ENCODE results near the gene VPS41.

VPS41 gene

DNA sequence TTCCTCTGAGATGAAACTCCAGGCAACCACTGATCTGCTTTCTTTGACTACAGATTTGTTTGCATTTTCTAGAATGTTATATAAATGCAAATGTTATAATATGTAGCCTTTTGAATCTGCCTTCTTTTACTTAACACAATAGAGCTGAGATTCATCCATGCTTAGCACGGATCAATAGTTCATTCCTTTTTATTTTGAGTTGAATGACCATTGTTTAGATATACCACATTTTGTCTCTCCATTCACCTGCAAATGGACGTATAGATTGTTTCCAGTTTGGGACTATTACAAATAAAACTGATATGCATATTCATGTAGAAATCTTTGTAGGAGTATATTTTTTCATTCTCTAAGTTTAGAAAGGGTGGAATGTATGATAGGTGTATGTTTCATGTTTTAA, 57.7 kb downstream of the VPS41 start:
- no peak for DNase-seq

DNA sequence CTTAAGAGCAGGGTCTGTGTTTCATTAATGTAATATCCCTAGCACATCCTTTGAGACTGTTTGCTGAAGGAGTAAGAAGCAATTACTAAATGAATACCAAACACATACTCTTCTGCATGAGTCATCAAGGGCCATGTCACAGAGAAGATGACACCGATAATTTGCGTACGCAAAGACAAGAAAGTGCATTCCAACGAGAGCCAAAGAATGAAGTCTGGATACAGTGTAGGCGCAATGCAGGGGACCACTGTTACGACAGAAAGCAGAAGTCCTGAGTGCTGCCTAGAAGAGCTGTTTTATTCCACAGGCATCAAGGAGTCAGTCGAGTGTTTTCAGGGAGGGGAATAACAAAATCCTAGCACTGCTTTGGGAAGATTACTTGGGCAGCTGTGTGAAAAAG, 62.7 kb downstream of the VPS41 start:
- no peak for DNase-seq

DNA sequence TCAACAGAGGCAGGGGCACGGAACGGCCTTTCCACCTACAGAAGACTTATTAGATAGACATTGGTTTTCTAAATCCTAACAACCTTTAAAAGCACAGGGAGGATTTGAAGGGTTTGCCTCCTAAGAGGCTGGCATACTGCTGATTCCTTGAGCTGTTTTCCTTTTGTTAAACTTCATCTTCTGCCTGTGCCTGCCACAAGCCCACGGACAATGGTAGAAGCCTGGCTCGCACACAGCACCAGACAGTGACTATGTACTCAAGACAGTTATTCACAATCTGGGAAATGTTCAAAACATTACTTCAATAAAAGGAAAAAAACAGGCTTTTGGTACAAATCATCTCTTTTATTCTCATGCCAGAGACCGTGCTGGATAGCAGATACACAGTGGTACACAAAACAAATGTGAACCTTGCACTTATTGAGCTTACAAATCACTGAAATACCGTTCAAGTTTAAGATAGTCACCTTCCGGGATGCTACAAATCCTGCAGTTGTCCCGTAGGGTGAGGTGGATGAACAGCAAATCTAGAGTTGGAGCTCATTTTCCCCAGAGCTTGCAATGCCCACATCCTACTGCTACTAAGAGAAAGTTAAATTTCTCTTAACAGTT, 63.9 kb downstream of the VPS41 start:
- DNase-seq = no peak

DNA sequence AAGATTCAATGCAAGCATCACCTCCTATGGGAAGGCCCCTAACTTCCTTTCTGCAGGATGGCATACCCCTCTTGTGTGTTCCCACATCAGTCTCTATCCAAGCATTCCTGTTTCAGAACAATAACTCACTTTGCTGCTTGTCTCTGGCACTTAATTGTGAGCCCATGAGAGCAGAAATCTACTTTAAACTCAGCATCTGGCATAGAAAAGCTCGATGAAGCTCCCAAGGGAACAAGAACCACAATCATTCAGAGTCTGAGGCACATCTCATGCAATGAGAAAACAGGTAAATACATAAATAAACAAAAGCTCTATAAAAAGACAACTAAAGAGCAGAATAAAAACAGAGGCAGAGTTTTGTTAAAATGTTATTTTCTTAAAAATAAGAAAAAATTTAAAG, 66.2 kb downstream of the VPS41 start:
- DNase-seq = no peak

DNA sequence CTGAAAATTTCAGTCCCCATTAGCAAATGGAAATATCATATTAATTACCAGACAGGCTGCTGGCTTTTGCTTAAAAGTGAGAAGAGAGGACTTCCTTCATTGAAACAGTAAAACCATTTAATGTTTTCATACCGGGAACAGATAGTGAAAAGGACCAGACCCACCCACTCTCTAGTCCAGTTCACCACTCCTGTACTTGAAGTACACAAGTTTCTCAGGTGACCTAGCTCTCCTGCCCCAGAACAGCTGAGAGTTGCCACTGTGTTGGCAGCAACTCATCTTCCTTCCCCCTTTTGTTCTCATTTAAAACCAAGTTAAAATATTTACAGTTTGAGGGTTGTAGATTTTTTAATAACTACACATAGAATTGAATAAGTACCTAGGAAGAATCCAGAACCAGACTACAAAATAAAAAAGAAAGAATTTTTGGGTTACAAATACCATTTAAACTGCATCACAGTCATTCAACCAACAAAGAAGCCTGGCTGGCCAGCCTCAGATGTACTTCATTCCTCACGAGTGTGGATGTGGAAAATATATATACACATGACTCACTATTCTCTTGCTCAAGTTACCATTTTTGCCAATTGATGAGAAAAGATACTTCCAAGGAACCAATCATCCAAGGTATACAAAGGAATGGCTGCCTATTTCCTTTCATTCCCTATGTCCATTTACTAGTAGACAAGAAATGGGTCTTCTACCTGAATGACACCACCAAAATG, 68.1 kb downstream of the VPS41 start:
- no peak for DNase-seq

DNA sequence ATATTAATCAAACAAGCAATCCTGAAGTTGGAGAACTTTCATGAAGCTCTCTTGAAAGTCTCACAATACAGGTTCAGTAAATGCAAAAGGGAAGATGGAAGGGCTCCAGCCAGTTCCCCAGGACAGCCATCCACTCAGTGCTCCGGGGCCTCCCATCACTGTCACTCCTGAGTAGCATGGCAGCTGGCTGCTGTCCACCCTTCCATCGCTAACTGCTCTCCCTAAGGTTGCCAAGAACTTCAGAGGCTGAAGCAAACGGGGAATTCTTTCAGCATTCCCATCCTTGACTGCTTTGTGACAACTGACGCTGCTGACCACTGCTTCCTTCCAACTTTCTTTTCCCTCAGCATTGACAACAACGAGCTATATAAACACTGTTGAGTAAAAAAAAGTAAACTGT, 69.1 kb downstream of the VPS41 start:
- no peak for DNase-seq

DNA sequence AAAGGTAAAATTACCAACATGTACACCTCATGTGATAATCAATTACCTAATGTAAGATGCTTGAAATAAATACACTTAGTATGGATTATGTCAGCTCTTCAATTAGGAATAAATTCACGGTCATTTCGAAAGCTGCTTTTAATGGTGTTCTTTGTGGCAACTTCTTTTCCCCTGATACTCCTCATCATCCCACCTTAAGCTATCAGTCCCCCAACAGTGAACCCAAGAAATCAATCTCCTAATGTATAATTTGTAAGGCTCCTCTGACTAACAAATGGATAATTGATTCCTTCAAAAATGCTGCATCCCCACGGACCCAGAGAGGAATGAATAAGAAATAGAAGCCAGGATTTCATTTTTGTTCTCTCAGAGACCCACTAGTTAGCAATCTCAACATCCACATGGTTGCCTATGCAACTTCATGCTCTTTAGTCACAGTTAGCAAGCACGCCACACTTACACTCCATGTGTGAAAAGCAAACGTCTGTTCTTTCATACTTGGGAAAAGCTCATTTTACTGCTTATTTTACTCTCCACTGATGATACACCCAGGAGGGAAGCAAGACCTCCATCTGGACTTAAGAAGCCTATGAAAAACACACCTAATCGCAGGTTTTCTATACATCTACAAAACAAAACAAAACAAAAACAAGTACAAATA, 70.1 kb downstream of the VPS41 start:
- no peak for DNase-seq

DNA sequence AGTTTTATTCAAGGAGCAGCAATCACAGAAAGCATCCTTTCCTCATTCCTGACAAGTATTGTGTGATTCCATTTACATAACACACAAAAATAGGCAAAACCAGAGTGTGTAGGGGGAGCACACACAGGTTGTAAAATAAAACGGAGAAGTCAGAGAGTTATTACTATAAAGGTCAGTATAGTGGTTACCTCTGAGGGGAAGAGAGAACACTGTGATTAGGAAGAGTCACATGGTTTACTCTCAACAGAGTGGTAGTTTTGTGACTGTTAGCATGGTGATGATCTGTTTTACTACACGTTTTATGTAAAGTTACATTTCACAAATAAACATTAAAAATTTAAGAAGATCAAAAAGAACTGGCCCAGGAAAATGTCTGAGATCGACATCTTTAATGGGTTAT, 74.6 kb downstream of the VPS41 start:
- DNase-seq = no peak

DNA sequence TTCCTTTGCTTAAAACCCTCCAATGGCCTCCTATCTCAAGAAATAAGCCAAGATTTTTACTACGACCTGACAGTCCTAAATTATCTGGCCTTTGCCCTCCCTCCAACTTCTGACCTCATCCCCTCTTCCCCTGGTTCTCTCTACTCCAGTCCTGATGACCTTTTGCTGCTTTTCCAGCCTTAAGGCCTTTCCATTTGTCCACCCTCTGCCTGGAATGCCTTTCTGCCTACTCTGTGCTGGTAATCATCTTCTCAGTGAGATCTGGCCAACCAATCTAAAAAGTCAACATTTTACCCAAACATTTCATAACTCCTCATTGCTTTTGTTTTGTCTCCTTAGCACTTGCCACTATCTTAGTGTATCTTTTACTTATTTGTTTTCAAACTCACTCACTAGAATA, 75.7 kb downstream of the VPS41 start:
- no peak for DNase-seq

DNA sequence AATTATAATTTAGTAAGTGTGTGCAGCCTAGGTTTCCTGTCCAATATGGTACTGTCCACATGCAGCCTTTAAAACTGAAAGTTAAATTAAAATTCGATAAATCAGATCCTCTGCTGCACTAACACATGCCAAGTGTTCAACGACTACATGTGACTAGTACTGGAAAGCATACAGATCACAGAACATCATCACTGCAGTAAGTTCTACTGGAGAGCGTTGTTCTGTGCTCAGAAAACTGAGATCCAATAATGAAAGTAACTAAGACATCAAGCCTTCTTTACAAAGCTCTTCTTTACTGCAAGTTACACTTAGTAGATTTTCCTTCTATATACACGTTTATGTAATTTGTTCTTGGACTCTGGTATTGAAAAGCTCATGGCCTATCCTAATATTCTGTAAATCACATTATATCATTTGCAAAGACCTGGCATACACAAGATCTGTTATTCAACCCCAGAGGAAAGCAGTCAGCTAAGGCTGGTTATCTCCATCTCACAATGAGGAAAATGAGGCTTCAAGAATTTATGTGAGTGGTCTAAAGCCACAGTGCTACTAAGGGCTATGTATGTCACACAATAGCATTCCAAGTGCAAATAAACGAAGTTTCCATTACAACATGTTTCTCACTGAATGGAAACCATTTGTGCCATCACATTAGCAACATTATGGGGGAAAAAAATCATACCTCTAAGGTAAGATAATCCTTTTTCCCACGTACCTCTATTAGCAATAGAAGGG, 77.6 kb downstream of the VPS41 start:
- no peak for DNase-seq

DNA sequence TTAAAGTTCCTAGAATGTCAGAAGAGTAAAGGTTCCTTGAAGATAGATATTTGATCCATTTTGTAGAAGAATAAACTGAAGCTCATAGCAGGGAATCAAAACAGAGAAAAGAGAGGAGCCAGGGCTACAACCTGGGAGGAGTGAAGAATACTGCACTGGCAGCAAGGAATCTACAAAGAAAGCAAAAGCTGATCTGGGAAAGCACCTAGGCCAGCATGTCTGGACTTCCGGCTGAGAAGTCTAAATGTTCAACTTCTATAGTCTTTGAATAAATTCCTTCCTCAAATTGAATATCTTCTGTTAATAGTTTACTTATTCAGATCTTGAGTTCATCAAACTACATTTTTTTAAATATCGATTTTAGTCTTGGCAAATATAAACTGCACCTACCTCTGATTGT, 78.2 kb downstream of the VPS41 start:
- no peak for DNase-seq

DNA sequence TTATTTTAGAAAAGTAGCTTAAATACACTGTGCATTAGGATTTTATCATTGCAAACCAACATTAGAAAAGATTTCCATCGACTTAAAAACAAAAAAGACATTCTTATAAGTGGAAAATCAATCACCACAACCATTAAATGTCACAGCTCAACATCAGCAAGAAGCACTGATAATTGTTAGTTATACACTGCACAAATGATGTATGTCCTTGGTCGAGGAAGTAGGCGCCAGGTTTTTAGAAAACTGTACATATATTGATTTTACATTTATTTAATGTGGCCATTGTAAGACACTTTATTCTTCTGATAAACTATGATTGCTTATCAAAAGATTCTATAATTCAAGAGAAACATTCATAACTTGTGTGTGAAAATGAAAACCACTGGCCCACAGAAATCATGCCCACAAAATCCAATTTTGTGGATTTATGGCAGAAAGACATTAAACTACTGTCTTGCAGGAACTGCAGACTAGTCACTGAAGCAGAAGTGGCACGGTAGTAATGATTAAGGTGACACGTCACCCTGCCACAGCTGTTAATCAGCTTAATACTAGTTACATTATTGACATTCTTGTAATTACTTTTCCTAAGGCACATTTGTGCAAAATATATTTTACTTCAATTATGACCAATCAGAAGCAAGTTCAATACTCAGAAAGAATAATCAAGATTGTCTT, 79.4 kb downstream of the VPS41 start:
- no peak for DNase-seq

DNA sequence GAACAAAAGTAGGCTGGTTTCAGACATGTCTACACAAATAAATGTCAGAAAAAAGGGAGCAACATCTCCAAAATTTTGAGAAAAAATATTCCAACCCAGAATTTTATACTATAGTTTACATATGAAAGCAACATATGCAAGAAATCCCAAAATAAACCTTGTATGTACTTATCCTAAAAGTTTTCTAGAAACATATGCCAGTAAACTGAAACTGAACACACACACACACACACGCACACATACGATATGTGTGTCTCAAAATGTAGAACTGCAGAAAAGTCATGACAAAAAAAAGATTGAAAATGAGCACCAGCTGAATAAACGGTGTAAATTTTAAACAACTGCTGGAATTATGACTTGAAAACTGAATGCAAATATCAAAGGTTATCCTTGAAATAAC, 81.0 kb downstream of the VPS41 start:
- no peak for DNase-seq

DNA sequence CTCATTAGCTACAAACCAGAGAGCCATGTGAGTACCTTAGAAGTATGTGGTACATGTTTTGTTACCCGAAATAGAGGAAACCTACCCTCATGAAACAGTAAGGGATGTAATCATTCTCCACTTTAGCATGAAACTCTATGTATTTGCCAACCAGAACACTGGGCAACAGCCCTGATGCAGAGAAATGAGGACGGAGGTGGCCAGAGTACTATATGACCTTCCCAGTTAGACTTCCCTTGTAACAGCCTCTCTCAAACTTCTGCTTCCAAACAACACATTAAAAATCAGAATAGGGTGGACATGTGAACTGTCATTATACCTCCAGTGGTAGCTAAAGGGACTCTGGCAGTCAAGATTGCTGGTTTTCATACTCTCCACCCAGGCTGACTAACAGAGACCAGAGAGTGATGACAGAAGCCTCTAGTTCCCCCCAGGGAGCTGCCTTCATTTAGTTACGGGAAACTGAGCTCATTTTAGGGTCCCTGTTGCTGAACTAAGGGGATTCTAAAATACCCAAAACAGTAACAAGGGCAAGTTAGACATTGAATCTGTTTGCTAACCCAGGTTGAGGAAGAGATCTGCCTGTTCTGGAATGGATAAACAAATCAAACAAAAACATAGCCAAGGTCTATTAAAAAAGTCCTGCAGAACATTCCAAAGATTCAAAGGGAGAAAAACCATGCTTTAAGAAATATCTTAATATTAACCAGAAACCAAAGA, 83.1 kb downstream of the VPS41 start:
- DNase-seq = no peak

DNA sequence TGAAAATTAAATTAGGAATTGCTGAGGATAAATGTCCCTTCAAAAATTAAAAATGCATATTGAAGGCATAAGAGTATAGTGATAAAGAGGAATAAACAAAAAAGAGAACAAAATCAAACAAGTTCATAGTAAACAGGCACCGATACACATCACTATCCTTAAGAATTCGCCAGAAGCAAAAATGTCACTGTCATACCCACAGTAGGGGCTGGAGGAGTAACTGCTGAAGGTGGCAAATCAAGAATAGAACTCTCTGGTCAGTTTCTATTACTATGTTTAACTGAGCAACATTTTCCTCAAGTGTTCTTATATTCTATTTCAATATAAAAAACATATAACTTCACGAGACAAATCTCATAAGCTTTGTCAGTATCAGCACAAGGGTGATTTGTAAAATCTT, 84.0 kb downstream of the VPS41 start:
- no peak for DNase-seq

DNA sequence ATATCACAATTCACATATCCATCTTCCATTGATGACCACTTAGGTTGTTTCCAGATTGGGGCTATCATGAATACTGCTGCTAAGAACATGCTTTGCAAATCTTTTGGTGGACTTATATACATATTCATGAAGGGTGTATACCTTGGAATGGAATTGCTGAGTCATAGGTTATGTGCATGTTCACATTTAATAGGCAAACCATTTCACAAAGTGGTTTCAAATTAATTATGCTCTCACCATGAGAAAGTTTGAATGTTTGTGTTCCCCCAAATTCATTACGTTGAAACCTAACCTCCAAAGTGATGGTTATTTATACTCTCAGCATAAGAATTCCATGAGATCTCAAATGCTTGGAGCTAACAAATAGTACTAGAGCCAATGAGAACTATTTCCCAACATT, 86.4 kb downstream of the VPS41 start:
- no peak for DNase-seq

DNA sequence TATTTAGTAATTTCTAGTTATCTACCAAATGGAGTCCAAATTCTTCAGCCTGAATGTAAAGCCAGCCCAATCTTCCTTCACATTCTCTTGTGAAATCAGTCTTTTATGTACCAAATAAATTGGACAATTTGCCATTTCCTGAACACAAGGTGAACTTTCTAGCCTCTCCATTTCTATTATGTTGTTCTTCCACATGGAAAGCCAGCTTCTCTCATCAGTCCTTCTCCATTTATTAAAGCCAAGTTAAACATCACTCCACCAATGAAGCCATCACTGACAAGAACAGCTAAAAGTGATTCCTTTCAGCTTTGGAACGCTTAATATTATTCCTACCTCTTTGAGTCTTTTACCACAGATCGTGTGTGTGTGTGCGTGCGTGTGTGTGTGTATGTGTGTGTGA, 88.4 kb downstream of the VPS41 start:
- no peak for DNase-seq

DNA sequence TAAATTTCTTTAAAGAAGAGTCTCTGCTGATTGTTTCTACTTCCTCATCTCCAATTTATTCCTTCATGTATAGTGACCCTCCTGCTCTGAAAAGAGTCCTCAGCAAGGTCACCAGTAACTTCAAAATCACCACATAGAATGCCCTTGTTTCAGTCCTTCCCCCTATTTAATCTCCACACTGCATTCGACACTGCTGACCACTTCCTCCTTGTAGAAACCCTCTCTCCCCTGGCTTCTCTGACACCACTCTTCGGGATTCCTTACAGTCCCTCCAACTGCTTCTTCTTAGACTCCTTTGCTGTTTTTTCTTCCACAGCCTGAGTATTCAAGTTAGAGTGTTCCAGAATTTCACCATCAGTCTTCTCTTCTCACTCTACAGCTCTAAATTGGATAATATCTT, 89.5 kb downstream of the VPS41 start:
- DNase-seq = no peak

DNA sequence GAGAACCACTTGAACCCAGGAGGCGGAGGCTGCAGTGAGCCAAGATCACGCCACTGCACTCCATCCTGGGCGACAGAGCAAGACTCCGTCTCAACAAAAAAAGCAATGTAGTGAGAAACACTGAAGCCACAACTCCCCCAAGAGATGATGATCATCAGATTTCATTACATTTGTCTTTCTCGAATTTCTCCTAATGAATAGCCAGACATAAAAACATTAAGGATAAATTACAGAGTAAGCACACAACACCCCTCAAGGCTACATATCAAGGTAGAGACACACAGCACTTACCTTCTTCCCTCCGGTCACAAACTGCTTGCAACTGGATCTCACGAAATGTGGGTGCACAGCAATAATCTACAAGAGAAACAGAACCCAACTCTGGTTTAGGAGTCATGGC, 91.5 kb downstream of the VPS41 start:
- no peak for DNase-seq

DNA sequence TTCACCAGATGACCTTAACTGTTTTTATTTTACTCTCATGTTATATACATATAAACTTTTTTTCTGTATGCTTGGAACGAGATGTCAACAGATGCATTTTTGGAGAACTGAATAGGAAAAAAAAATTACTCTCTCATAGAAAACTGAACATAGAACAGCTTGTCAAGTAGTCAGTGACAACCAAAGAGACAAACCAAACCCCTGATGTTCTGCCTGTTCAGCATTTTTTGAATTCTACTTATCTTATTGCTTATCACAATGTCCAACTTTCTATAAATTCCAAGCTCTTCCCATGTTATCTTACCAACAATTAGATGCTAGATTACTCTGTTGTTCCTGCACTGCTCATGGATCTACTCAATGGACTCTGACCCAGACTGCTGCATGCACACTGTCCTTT, 95.2 kb downstream of the VPS41 start:
- DNase-seq = no peak

DNA sequence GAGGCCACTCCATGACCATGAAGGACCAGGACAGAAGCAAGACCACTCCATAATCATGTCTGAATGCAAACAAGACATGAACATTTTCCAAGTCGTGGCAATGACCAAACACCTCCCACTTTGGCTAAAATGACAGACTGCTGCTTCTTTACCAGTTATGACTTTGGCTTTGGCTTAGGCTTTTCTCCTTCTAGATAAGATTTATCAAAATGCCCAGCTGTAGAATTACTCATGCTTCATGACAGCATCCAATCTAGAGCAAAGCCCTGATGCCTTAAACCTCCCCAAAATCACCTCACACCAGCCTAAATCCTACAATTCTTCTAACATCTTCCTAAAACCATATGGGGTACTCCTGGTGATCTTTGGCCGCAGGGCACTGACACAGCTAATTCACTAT, 102.1 kb downstream of the VPS41 start:
- DNase-seq = no peak

DNA sequence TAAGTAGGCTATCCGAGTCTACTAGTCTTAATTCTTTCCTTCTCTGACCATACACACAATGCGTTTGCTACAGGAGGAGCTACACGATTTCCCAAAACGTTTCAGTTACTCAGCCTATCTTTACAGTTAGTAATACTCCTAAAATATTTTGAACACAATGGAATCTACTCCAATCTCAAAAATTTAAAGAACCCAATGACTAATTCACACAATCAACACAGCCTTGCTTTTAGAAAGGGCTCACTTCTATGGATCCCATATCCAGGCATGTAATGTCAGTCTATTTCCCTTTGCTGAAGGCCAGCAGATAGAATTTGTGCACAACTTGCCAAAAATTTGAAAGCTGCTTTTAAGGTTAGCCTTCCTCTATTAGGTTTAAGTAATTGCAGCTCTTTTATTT, 107.2 kb downstream of the VPS41 start:
- DNase-seq = no peak

All from NCI-H1105 (cell line).